Neural cell (in vitro differentiated cells): Measurements from ENCODE around the gene MBD3L1. TPM values are rescaled to one million over a fixed set of nuclear protein-coding genes. Genes with fewer than 3 reads are reported as not detected.

Source experiments
- H2AFZ ChIP-seq: fragments of 200-600, 300-800 bp; sonication (generic), shearing (Covaris generic); 2 replicates; pipeline ENCODE4 v1.6.0; 2014; ENCODE audit warnings: low read depth, mild to moderate bottlenecking, antibody characterized with exemption, low read length, moderate library complexity
- H3F3A ChIP-seq: fragments of 200-600 bp; shearing (Covaris generic); 2 replicates; pipeline ENCODE4 v1.6.1; 2016; ENCODE audit warnings: mild to moderate bottlenecking, moderate library complexity, mixed read lengths, antibody characterized with exemption, low read length; ENCODE audit not compliant: insufficient read depth, poor library complexity, severe bottlenecking
- H3K27ac ChIP-seq: fragments of 200-600, 300-800 bp; sonication (generic), shearing (Covaris generic); 2 replicates; pipeline ENCODE4 v1.5.1; 2014; ENCODE audit warnings: mild to moderate bottlenecking, low read length, moderate library complexity
- H3K27me3 ChIP-seq: fragments of 300-800, 200-600 bp; sonication (generic), shearing (Covaris generic); 2 replicates; pipeline ENCODE4 v1.6.0; 2014; ENCODE audit warnings: mild to moderate bottlenecking, low read depth, low read length, moderate library complexity; ENCODE audit not compliant: insufficient read depth
- H3K36me3 ChIP-seq: fragments of 300-800, 200-600 bp; sonication (generic), shearing (Covaris generic); 2 replicates; pipeline ENCODE4 v1.5.1; 2014; ENCODE audit warnings: mild to moderate bottlenecking, antibody characterized with exemption, low read length, moderate library complexity; ENCODE audit not compliant: insufficient read depth
- H3K4me2 ChIP-seq: fragments of 300-800, 200-600 bp; sonication (generic), shearing (Covaris generic); 2 replicates; pipeline ENCODE4 v1.6.0; 2014; ENCODE audit warnings: mild to moderate bottlenecking, low read length
- H3K4me3 ChIP-seq: fragments of 300-800, 200-600 bp; sonication (generic), shearing (Covaris generic); 2 replicates; pipeline ENCODE4 v1.5.1; 2014; ENCODE audit warnings: mild to moderate bottlenecking, low read length, moderate library complexity
- H3K79me2 ChIP-seq: fragments of 200-600 bp; shearing (Covaris generic); replicated peaks from 2 replicates; pipeline ENCODE4 v1.6.0; 2014; ENCODE audit warnings: mild to moderate bottlenecking, low read length, moderate library complexity; ENCODE audit not compliant: insufficient read depth
- H3K9ac ChIP-seq: fragments of 300-800, 200-600 bp; sonication (generic), shearing (Covaris generic); 2 replicates; pipeline ENCODE4 v1.6.1; 2016; ENCODE audit warnings: mild to moderate bottlenecking, low read length, mixed read lengths
- H3K9me2 ChIP-seq: fragments of 200-600 bp; shearing (Covaris generic); 2 replicates; pipeline ENCODE4 v1.6.1; 2016; ENCODE audit warnings: mild to moderate bottlenecking, low read length, mixed read lengths; ENCODE audit not compliant: insufficient read depth
- H3K9me3 ChIP-seq: fragments of 200-600, 300-800 bp; sonication (generic), shearing (Covaris generic); 2 replicates; pipeline ENCODE4 v1.6.1; 2016; ENCODE audit warnings: mild to moderate bottlenecking, mixed run types, low read length, moderate library complexity, mixed read lengths
- H4K20me1 ChIP-seq: fragments of 200-600 bp; shearing (Covaris generic); 2 replicates; pipeline ENCODE4 v1.6.1; 2016; ENCODE audit warnings: mild to moderate bottlenecking, mixed run types; ENCODE audit not compliant: insufficient read depth
- CTCF ChIP-seq: fragments of 450-650 bp; IDR thresholded peaks from 2 replicates; pipeline ENCODE4 v1.5.1; 2014; ENCODE audit warnings: antibody characterized with exemption, mild to moderate bottlenecking, moderate library complexity; ENCODE audit not compliant: poor library complexity, severe bottlenecking
- EP300 ChIP-seq: fragments of 450-650 bp; conservative IDR thresholded peaks from 2 replicates; pipeline ENCODE4 v1.6.1; 2014; ENCODE audit warnings: antibody characterized with exemption, mild to moderate bottlenecking, moderate library complexity; ENCODE audit not compliant: poor library complexity, severe bottlenecking
- EZH2 ChIP-seq: fragments of 200-600, 300-800 bp; shearing (Covaris generic), sonication (generic); IDR thresholded peaks from 2 replicates; pipeline ENCODE4 v1.6.1; 2014; ENCODE audit warnings: antibody characterized with exemption, low read length, borderline replicate concordance, mild to moderate bottlenecking; ENCODE audit not compliant: insufficient read depth, poor library complexity, severe bottlenecking
- MXI1 ChIP-seq: fragments of 450-650 bp; conservative IDR thresholded peaks from 2 replicates; pipeline ENCODE4 v1.6.1; 2014; ENCODE audit warnings: antibody characterized with exemption, mild to moderate bottlenecking; ENCODE audit not compliant: poor library complexity, severe bottlenecking
- POLR2AphosphoS5 ChIP-seq: IDR thresholded peaks from 2 replicates; pipeline ENCODE4 v1.6.1; 2012
- RAD21 ChIP-seq: fragments of 450-650 bp; conservative IDR thresholded peaks from 2 replicates; pipeline ENCODE4 v1.6.1; 2014; ENCODE audit warnings: antibody characterized with exemption, mild to moderate bottlenecking, moderate library complexity
- REST ChIP-seq: IDR thresholded peaks from 2 replicates; pipeline ENCODE4 v1.6.1; 2012; ENCODE audit warnings: borderline replicate concordance
- SMC3 ChIP-seq: fragments of 450-650 bp; conservative IDR thresholded peaks from 2 replicates; pipeline ENCODE4 v1.6.1; 2014; ENCODE audit warnings: antibody characterized with exemption, mild to moderate bottlenecking, moderate library complexity; ENCODE audit not compliant: poor library complexity
- TAF1 ChIP-seq: IDR thresholded peaks from 2 replicates; pipeline ENCODE4 v1.6.1; 2012; ENCODE audit warnings: low read depth
- polyA plus RNA-seq: library from polyadenylated mRNA; depleted of rRNA; stranded (reverse); fragments of >200 nt; gene quantifications from 2 replicates; pipeline ENCODE4 v1.2.3, GENCODE V29; 2014

The MBD3L1 gene
- polyA plus RNA-seq, 1 donor from 2014 or later = not detected

GRCh38 chr19:8806661-8807060 is 25.5 kb upstream of the MBD3L1 start:
- Histone ChIP-seq H3K4me2 (no peak overlapping the region), H3K27ac (no peak overlapping the region), H3K4me3 (no peak overlapping the region), H3K27me3 (no peaks in the 10 kb centered on the region), H3K36me3 (peaks cover 54% of the 10 kb centered on the region), H4K20me1 (no peaks in the 10 kb centered on the region), H3K9me2 (no peaks in the 10 kb centered on the region), H2AFZ (no peak overlapping the region), H3K9me3 (peaks cover 55% of the 10 kb centered on the region), H3K9ac (no peak overlapping the region), H3K79me2 (no peaks in the 10 kb centered on the region), H3F3A (no peaks in the 10 kb centered on the region)
- no peak for TF ChIP-seq MXI1
- TF ChIP-seq SMC3 = no peak
- no peak for TF ChIP-seq CTCF
- TF ChIP-seq REST = no peak
- TF ChIP-seq EZH2 = no peak
- no peak for TF ChIP-seq EP300
- no peak for TF ChIP-seq TAF1
- TF ChIP-seq RAD21 = no peak
- no peak for TF ChIP-seq POLR2AphosphoS5

GRCh38 chr19:8811315-8812172 is 20.6 kb upstream of the MBD3L1 start:
- Histone ChIP-seq H3K4me3 (no peak overlapping the region), H3K9me2 (no peaks in the 10 kb centered on the region), H4K20me1 (no peaks in the 10 kb centered on the region), H3K9ac (no peak overlapping the region), H3F3A (no peaks in the 10 kb centered on the region), H3K27me3 (no peaks in the 10 kb centered on the region), H3K79me2 (no peaks in the 10 kb centered on the region), H3K36me3 (peaks cover 82% of the 10 kb centered on the region), H2AFZ (no peak overlapping the region), H3K27ac (no peak overlapping the region), H3K4me2 (no peak overlapping the region), H3K9me3 (peaks cover 74% of the 10 kb centered on the region)
- TF ChIP-seq MXI1 (no peak), RAD21 (no peak), TAF1 (no peak)
